Stimulated activated CD4-positive, alpha-beta T cell treated with anti-CD3 and anti-CD28 coated beads, Interleukin-4, amount 100 ng/mL, for 48 hours (primary cell): ENCODE results near the gene NELL1.

ENCODE experiments used
- DNase-seq, 2 donors: peaks; one replicate each; pipeline ENCODE4 v3.0.0-alpha.2; 2020; ENCODE audit warnings: low read depth in 2 of 2

NELL1 gene

GRCh38 chr11:21343204-21343603 is 673.8 kb downstream of the NELL1 start:
- no peak for DNase-seq

- no peak for DNase-seq
Measured at GRCh38 chr11:21346361-21346760, 677.0 kb downstream of the NELL1 start.

GRCh38 chr11:21350613-21351012 is 681.2 kb downstream of the NELL1 start:
- DNase-seq: no peak

- DNase-seq: no peak
Measured at GRCh38 chr11:21353425-21353824, 684.0 kb downstream of the NELL1 start.

GRCh38 chr11:21364866-21365624 is 695.7 kb downstream of the NELL1 start:
- no peak for DNase-seq

GRCh38 chr11:21369947-21370346 is 700.6 kb downstream of the NELL1 start:
- DNase-seq: no peak

- no peak for DNase-seq
Measured at GRCh38 chr11:21371044-21371443, 701.7 kb downstream of the NELL1 start.

GRCh38 chr11:21372672-21373071 is 703.3 kb downstream of the NELL1 start:
- DNase-seq: no peak

GRCh38 chr11:21374376-21374775 is 705.0 kb downstream of the NELL1 start:
- no peak for DNase-seq

- DNase-seq: no peak
Measured at GRCh38 chr11:21385669-21386440, 716.5 kb downstream of the NELL1 start.

GRCh38 chr11:21390430-21390829 is 721.0 kb downstream of the NELL1 start:
- no peak for DNase-seq

GRCh38 chr11:21396342-21397008 is 727.1 kb downstream of the NELL1 start:
- no peak for DNase-seq

GRCh38 chr11:21398195-21398594 is 728.8 kb downstream of the NELL1 start:
- no peak for DNase-seq

- no peak for DNase-seq
Measured at GRCh38 chr11:21401496-21401895, 732.1 kb downstream of the NELL1 start.

- no peak for DNase-seq
Measured at GRCh38 chr11:21402274-21402673, 732.9 kb downstream of the NELL1 start.

GRCh38 chr11:21403069-21403468 is 733.7 kb downstream of the NELL1 start:
- DNase-seq: no peak

GRCh38 chr11:21405422-21405821 is 736.0 kb downstream of the NELL1 start:
- no peak for DNase-seq

GRCh38 chr11:21410513-21410912 is 741.1 kb downstream of the NELL1 start:
- no peak for DNase-seq

GRCh38 chr11:21411104-21411503 is 741.7 kb downstream of the NELL1 start:
- no peak for DNase-seq

- DNase-seq: no peak
Measured at GRCh38 chr11:21411597-21411996, 742.2 kb downstream of the NELL1 start.

GRCh38 chr11:21412652-21413383 is 743.4 kb downstream of the NELL1 start:
- DNase-seq: no peak

- DNase-seq: no peak
Measured at GRCh38 chr11:21414953-21415352, 745.6 kb downstream of the NELL1 start.
